ENCODE results near the gene RUNX2.

The RUNX2 gene

DNA sequence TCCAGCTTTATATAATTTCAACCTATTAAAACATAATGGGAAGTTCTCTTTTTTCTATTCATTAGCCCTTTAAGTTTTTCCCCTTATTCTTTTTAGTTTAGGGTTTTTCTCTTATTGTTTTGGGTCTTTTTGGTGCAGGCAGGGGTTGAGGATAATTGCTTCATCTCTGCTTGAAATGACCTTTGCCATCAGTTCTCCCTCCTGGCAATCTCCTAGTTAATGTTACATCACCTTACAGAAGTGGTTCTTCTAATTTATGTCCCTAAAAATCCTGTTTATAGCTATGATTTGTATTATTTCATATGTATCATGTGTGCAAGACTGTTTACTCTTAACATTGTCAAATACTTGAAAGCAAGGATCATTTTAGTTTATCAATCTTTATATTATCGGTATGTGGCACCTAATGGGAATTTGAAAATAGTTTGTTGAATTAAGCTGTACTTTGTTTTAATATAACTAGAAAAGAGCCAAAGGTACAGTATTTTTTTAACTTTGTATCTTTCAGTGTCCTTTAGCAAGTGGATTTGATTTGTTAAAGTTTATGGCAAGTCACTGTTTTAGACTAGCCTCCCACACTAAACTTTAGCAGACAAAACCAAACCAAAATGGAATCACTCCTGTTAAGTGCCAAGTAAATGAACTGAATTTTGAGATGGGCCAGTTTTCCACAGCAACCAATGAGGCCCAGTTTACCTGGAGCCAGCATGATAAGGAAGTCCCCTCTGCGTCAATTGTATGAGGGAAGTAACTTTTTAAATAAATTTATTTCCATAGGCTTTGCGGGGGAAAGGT lies 26.6 kb upstream of the RUNX2 start:
- Histone ChIP-seq H3K4me1 (ENCODE audit: control insufficient read depth in 5 of 5, insufficient read depth in 5 of 5, low read length in 5 of 5) (peaks cover 0 to 7% (median 0%) of the 10 kb centered on the region in 5 donors), H3K36me3 (ENCODE audit: control insufficient read depth in 5 of 5, insufficient read depth in 5 of 5, low read length in 5 of 5) (no peaks in the 10 kb centered on the region), H3K27ac (ENCODE audit: low read depth, low read length) (no peak overlapping the region), H3K4me3 (ENCODE audit: low read depth in 1 of 5, low read length in 5 of 5) (no peak overlapping the region), H3K9me3 (ENCODE audit: control insufficient read depth in 5 of 5, low read length in 5 of 5) (peaks cover 0 to 2% (median 0%) of the 10 kb centered on the region in 5 donors), H3K9ac (ENCODE audit: low read length in 5 of 5) (no peak overlapping the region), H3K27me3 (ENCODE audit: control insufficient read depth in 5 of 5, insufficient read depth in 4 of 5, low read length in 5 of 5) (no peaks in the 10 kb centered on the region)

- Histone ChIP-seq H3K27ac (ENCODE audit: low read depth, low read length) (no peak overlapping the region), H3K9me3 (ENCODE audit: control insufficient read depth in 5 of 5, low read length in 5 of 5) (peaks cover 0 to 2% (median 0%) of the 10 kb centered on the region in 5 donors), H3K9ac (ENCODE audit: low read length in 5 of 5) (no peak overlapping the region), H3K4me1 (ENCODE audit: control insufficient read depth in 5 of 5, insufficient read depth in 5 of 5, low read length in 5 of 5) (peaks cover 0 to 7% (median 0%) of the 10 kb centered on the region in 5 donors), H3K4me3 (ENCODE audit: low read depth in 1 of 5, low read length in 5 of 5) (no peak overlapping the region), H3K27me3 (ENCODE audit: control insufficient read depth in 5 of 5, insufficient read depth in 4 of 5, low read length in 5 of 5) (no peaks in the 10 kb centered on the region), H3K36me3 (ENCODE audit: control insufficient read depth in 5 of 5, insufficient read depth in 5 of 5, low read length in 5 of 5) (no peaks in the 10 kb centered on the region)
Measured at GRCh38 chr6:45302832-45303231, 25.3 kb upstream of the RUNX2 start.

DNA sequence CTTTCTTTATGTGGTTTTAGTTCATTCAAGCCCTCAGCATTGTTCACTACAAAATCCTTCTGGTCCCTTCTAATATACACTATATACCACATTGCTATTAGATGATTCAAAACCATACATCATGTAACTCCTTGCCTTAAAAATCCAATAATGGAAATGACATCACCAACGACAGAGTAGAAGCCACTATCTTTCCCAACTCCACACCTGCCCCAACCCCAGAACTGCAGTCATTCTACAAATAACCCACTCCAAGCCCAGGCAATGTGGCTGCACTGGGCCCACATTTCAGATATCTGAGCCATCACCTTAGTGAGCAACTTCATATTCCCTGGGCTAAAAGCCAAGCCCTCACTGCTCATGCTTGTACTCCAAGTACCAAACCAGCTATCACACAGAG lies 22.6 kb upstream of the RUNX2 start:
- H3K27ac ChIP-seq (ENCODE audit: low read depth, low read length): no peak overlapping the region
- no peaks in the 10 kb centered on the region for H3K36me3 ChIP-seq (ENCODE audit: control insufficient read depth in 5 of 5, insufficient read depth in 5 of 5, low read length in 5 of 5)
- peaks cover 0 to 7% (median 3%) of the 10 kb centered on the region in 5 donors for H3K4me1 ChIP-seq (ENCODE audit: control insufficient read depth in 5 of 5, insufficient read depth in 5 of 5, low read length in 5 of 5)
- H3K9ac ChIP-seq (ENCODE audit: low read length in 5 of 5): no peak overlapping the region
- H3K27me3 ChIP-seq (ENCODE audit: control insufficient read depth in 5 of 5, insufficient read depth in 4 of 5, low read length in 5 of 5): no peaks in the 10 kb centered on the region
- H3K9me3 ChIP-seq (ENCODE audit: control insufficient read depth in 5 of 5, low read length in 5 of 5): peaks cover 0 to 2% (median 0%) of the 10 kb centered on the region in 5 donors
- no peak overlapping the region for H3K4me3 ChIP-seq (ENCODE audit: low read depth in 1 of 5, low read length in 5 of 5)

DNA sequence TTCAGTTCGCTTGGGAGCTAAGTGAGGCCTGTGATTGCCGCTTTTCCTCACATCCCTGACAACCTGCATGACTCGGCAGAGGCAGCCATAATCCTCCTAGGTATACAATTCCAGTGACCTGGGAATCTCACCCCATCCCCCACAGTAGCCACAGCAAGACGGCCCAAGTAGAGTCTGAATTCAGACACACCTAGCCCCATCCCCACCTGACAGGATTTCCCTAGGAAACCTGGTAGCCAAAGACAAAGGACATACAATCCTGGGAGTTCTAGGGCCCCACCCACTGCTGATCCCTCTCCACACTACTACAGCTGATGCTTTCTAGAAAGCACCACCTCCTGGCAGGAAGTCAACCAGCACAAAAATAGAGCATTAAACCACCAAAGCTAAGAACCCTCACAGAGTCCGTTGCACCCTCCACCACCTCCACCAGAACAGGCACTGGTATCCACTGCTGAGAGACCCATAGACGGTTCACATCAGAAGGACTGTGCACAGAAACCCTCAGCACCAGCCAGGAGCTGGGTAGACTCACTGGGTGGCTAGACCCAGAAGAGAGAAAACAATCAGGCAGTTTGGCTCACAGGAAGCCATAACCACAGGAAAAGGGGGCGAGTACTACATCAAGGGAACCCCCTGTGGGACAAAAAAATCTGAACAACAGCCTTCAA lies 17.9 kb upstream of the RUNX2 start:
- H3K27ac ChIP-seq (ENCODE audit: low read depth, low read length): no peak overlapping the region
- H3K4me3 ChIP-seq (ENCODE audit: low read depth in 1 of 5, low read length in 5 of 5): no peak overlapping the region
- H3K9me3 ChIP-seq (ENCODE audit: control insufficient read depth in 5 of 5, low read length in 5 of 5): peaks cover 0 to 2% (median 0%) of the 10 kb centered on the region in 5 donors
- H3K27me3 ChIP-seq (ENCODE audit: control insufficient read depth in 5 of 5, insufficient read depth in 4 of 5, low read length in 5 of 5): no peaks in the 10 kb centered on the region
- no peaks in the 10 kb centered on the region for H3K36me3 ChIP-seq (ENCODE audit: control insufficient read depth in 5 of 5, insufficient read depth in 5 of 5, low read length in 5 of 5)
- no peak overlapping the region for H3K9ac ChIP-seq (ENCODE audit: low read length in 5 of 5)
- peaks cover 0 to 6% (median 0%) of the 10 kb centered on the region in 5 donors for H3K4me1 ChIP-seq (ENCODE audit: control insufficient read depth in 5 of 5, insufficient read depth in 5 of 5, low read length in 5 of 5)

GRCh38 chr6:45314146-45314545 lies 14.0 kb upstream of the RUNX2 start:
- H3K9me3 ChIP-seq (ENCODE audit: control insufficient read depth in 5 of 5, low read length in 5 of 5): peaks cover 0 to 4% (median 0%) of the 10 kb centered on the region in 5 donors
- H3K4me1 ChIP-seq (ENCODE audit: control insufficient read depth in 5 of 5, insufficient read depth in 5 of 5, low read length in 5 of 5): peaks cover 0 to 6% (median 0%) of the 10 kb centered on the region in 5 donors
- no peaks in the 10 kb centered on the region for H3K36me3 ChIP-seq (ENCODE audit: control insufficient read depth in 5 of 5, insufficient read depth in 5 of 5, low read length in 5 of 5)
- H3K27ac ChIP-seq (ENCODE audit: low read depth, low read length): no peak overlapping the region
- H3K27me3 ChIP-seq (ENCODE audit: control insufficient read depth in 5 of 5, insufficient read depth in 4 of 5, low read length in 5 of 5): no peaks in the 10 kb centered on the region
- no peak overlapping the region for H3K9ac ChIP-seq (ENCODE audit: low read length in 5 of 5)
- H3K4me3 ChIP-seq (ENCODE audit: low read depth in 1 of 5, low read length in 5 of 5): no peak overlapping the region

DNA sequence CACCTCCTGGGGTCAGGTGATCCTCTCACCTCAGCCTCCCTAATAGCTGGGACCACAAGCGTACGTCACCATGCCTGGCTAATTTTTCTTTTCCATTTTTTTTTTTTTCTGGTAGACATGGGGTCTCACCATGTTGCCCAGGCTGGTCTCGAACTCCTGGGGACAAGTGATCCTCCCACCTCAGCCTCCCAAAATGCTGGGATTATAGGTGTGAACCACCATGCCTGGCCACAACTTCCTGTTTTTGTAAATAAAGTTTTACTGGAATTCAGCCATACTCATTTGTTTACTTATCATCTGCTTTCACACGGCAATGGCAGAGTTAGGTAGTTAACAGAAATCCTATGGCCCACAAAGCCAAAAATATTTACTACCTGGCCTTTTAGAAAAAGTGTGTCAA lies 7.8 kb upstream of the RUNX2 start:
- no peaks in the 10 kb centered on the region for H3K27me3 ChIP-seq (ENCODE audit: control insufficient read depth in 5 of 5, insufficient read depth in 4 of 5, low read length in 5 of 5)
- peaks cover 0 to 4% (median 0%) of the 10 kb centered on the region in 5 donors for H3K9me3 ChIP-seq (ENCODE audit: control insufficient read depth in 5 of 5, low read length in 5 of 5)
- no peaks in the 10 kb centered on the region for H3K36me3 ChIP-seq (ENCODE audit: control insufficient read depth in 5 of 5, insufficient read depth in 5 of 5, low read length in 5 of 5)
- H3K4me1 ChIP-seq (ENCODE audit: control insufficient read depth in 5 of 5, insufficient read depth in 5 of 5, low read length in 5 of 5): no peaks in the 10 kb centered on the region
- no peak overlapping the region for H3K4me3 ChIP-seq (ENCODE audit: low read depth in 1 of 5, low read length in 5 of 5)
- no peak overlapping the region for H3K9ac ChIP-seq (ENCODE audit: low read length in 5 of 5)
- no peak overlapping the region for H3K27ac ChIP-seq (ENCODE audit: low read depth, low read length)

- no peaks in the 10 kb centered on the region for H3K27me3 ChIP-seq (ENCODE audit: control insufficient read depth in 5 of 5, insufficient read depth in 4 of 5, low read length in 5 of 5)
- H3K27ac ChIP-seq (ENCODE audit: low read depth, low read length): no peak overlapping the region
- H3K4me1 ChIP-seq (ENCODE audit: control insufficient read depth in 5 of 5, insufficient read depth in 5 of 5, low read length in 5 of 5): peaks cover 0 to 8% (median 0%) of the 10 kb centered on the region in 5 donors
- no peak overlapping the region for H3K9ac ChIP-seq (ENCODE audit: low read length in 5 of 5)
- no peaks in the 10 kb centered on the region for H3K9me3 ChIP-seq (ENCODE audit: control insufficient read depth in 5 of 5, low read length in 5 of 5)
- no peak overlapping the region for H3K4me3 ChIP-seq (ENCODE audit: low read depth in 1 of 5, low read length in 5 of 5)
- no peaks in the 10 kb centered on the region for H3K36me3 ChIP-seq (ENCODE audit: control insufficient read depth in 5 of 5, insufficient read depth in 5 of 5, low read length in 5 of 5)
Measured at GRCh38 chr6:45323656-45324224, 4.4 kb upstream of the RUNX2 start.

DNA sequence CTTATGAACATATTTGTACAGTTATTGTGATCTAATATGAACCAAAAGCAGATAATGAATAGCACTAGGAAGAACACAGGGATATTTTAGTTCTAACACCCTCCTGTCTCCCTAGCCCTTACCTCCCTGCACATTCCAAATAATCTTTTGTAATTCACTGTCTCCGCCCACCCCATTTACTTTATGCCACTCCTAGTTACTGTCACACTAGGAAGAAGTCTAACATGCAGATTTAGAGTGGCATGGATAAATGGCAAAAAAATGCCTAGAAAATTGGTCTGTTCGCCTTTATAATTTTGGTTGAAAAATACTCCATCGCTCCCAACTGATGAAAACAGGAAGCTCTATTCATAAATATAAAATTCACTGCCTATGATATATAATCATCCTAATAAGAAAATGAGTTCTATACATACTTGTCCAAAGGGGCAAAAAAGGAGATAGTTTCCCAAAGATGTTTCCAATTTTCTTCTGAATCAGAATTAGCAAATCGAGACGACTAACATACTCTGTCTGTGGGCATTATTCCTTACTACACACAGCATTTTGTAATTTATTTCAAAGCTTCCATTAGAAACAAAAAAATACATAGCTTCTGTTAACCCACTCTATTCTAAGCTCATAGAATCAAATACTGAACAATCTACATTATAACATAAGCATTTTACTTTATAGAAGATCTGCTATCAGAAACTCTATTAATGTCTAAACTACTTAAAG lies 1.3 kb upstream of the RUNX2 start:
- H3K4me3 ChIP-seq (ENCODE audit: low read depth in 1 of 5, low read length in 5 of 5): no peak overlapping the region
- no peak overlapping the region for H3K9ac ChIP-seq (ENCODE audit: low read length in 5 of 5)
- H3K27ac ChIP-seq (ENCODE audit: low read depth, low read length): no peak overlapping the region
- H3K27me3 ChIP-seq (ENCODE audit: control insufficient read depth in 5 of 5, insufficient read depth in 4 of 5, low read length in 5 of 5): no peaks in the 10 kb centered on the region
- H3K9me3 ChIP-seq (ENCODE audit: control insufficient read depth in 5 of 5, low read length in 5 of 5): no peaks in the 10 kb centered on the region
- H3K36me3 ChIP-seq (ENCODE audit: control insufficient read depth in 5 of 5, insufficient read depth in 5 of 5, low read length in 5 of 5): no peaks in the 10 kb centered on the region
- H3K4me1 ChIP-seq (ENCODE audit: control insufficient read depth in 5 of 5, insufficient read depth in 5 of 5, low read length in 5 of 5): peaks cover 0 to 8% (median 0%) of the 10 kb centered on the region in 5 donors

GRCh38 chr6:45328523-45328922 lies 393 bp downstream of the RUNX2 start:
- Histone ChIP-seq H3K4me1 (ENCODE audit: control insufficient read depth in 5 of 5, insufficient read depth in 5 of 5, low read length in 5 of 5) (peaks cover 0 to 8% (median 0%) of the 10 kb centered on the region in 5 donors), H3K4me3 (ENCODE audit: low read depth in 1 of 5, low read length in 5 of 5) (peak overlapping the region; percentile 40 to 66 (median 56)), H3K27ac (ENCODE audit: low read depth, low read length) (no peak overlapping the region), H3K36me3 (ENCODE audit: control insufficient read depth in 5 of 5, insufficient read depth in 5 of 5, low read length in 5 of 5) (no peaks in the 10 kb centered on the region), H3K9ac (ENCODE audit: low read length in 5 of 5) (peak overlapping the region in 2 of 5 donors; percentile 23 to 36), H3K9me3 (ENCODE audit: control insufficient read depth in 5 of 5, low read length in 5 of 5) (no peaks in the 10 kb centered on the region), H3K27me3 (ENCODE audit: control insufficient read depth in 5 of 5, insufficient read depth in 4 of 5, low read length in 5 of 5) (no peaks in the 10 kb centered on the region)

Data from subcutaneous abdominal adipose tissue (tissue), 5 donors.